HG02588 (cell line): ENCODE results near the gene DNA2.

ENCODE experiments used
- ATAC-seq: cut with Tn5 transposase; IDR thresholded peaks from one replicate; pipeline ENCODE4 v1.9.1; 2021; ENCODE audit warnings: mild to moderate bottlenecking, moderate library complexity; ENCODE audit not compliant: unreplicated experiment

Gene DNA2

DNA sequence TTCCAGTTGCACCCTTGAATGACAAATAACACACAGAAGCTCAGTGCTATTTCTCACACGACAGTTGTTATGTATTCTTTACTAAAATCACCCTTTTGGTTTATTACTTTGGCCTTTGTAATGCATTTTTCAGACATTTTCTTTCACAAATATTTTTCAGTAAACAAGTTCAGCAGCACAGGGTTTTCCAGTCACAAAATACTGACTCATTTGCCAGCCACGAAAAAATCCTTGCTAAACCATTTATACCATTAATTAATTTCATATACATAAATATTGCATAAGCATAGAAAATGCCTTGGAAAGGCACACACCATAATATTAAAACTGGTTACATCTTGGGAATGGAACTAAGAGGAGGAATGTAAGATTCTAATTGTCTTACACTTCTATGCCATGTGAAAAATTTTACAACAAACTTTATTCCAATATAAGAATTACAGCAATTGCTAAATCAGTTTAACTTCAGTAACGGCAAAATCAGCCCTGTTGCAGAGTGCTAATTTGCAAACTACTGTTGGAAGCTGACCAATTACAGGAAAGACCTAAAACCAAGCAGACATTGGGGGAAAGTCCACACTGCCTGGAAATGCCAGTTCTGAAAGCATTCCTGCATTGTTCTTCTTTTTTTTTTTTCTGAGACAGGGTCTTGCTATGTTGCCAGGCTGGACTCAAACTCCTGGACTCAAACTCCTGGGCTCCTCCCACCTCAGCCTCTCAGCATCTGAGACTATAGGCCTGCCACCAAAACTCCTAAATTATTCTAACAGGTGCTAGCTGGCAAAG, 107.5 kb downstream of the DNA2 start:
- ATAC-seq, result no peak
